Loucy (cell line): ENCODE measurements around the gene RBM44.

Experiments used
- H2AFZ ChIP-seq: fragments of 200-600 bp; sonication (generic); 2 replicates; pipeline ENCODE4 v1.6.0; 2016; ENCODE audit warnings: antibody characterized with exemption, mild to moderate bottlenecking, low read length, moderate library complexity
- H3F3A ChIP-seq: fragments of 200-600 bp; 2 replicates; pipeline ENCODE4 v1.6.0; 2016; ENCODE audit warnings: antibody characterized with exemption, low read depth, mild to moderate bottlenecking
- H3K27me3 ChIP-seq: fragments of 200-600 bp; sonication (generic); 2 replicates; pipeline ENCODE4 v1.6.1; 2014; ENCODE audit warnings: low read length, mild to moderate bottlenecking; ENCODE audit not compliant: insufficient read depth, poor library complexity, severe bottlenecking
- H3K36me3 ChIP-seq: fragments of 200-600 bp; sonication (generic); 2 replicates; pipeline ENCODE4 v1.6.1; 2016; ENCODE audit warnings: low read length; ENCODE audit not compliant: insufficient read depth
- H3K4me1 ChIP-seq: fragments of 200-600 bp; sonication (generic); 2 replicates; pipeline ENCODE4 v1.5.1; 2014; ENCODE audit warnings: low read length, mild to moderate bottlenecking; ENCODE audit not compliant: insufficient read depth, poor library complexity, severe bottlenecking
- H3K4me2 ChIP-seq: fragments of 200-600 bp; sonication (generic); 2 replicates; pipeline ENCODE4 v1.6.0; 2014; ENCODE audit warnings: antibody characterized with exemption, low read length, low read depth, mild to moderate bottlenecking; ENCODE audit not compliant: poor library complexity, severe bottlenecking
- H3K4me3 ChIP-seq: fragments of 200-600 bp; sonication (generic); 2 replicates; pipeline ENCODE4 v1.5.1; 2014; ENCODE audit warnings: low read length, mild to moderate bottlenecking, mixed read lengths; ENCODE audit not compliant: poor library complexity, severe bottlenecking
- H3K79me2 ChIP-seq: fragments of 200-600 bp; sonication (generic); 2 replicates; pipeline ENCODE4 v1.6.1; 2014; ENCODE audit warnings: low read length; ENCODE audit not compliant: insufficient read depth
- H3K9ac ChIP-seq: fragments of 200-600 bp; sonication (generic); 2 replicates; pipeline ENCODE4 v1.6.0; 2014; ENCODE audit warnings: mild to moderate bottlenecking, low read depth, low read length, moderate library complexity; ENCODE audit not compliant: poor library complexity, severe bottlenecking
- H3K9me2 ChIP-seq: fragments of 200-600 bp; sonication (generic); replicated peaks from 2 replicates; pipeline ENCODE4 v1.6.1; 2016; ENCODE audit warnings: low read depth, low read length, mixed read lengths
- H3K9me3 ChIP-seq: fragments of 200-600 bp; sonication (generic); 2 replicates; pipeline ENCODE4 v1.6.1; 2014; ENCODE audit warnings: mild to moderate bottlenecking, antibody characterized with exemption, low read length, low read depth; ENCODE audit not compliant: insufficient read depth
- H4K20me1 ChIP-seq: fragments of 200-600 bp; sonication (generic); 2 replicates; pipeline ENCODE4 v1.6.0; 2014; ENCODE audit warnings: antibody characterized with exemption, low read length, mild to moderate bottlenecking; ENCODE audit not compliant: insufficient read depth, poor library complexity, severe bottlenecking
- EZH2phosphoT487 ChIP-seq: fragments of 200-600 bp; IDR thresholded peaks from 2 replicates; pipeline ENCODE4 v1.6.1; 2018; ENCODE audit warnings: antibody characterized with exemption, mild to moderate bottlenecking, moderate library complexity, borderline replicate concordance
- TF ChIP-seq, protein P1 (sequence below): fragments of 200-600 bp; sonication (generic); conservative IDR thresholded peaks from 2 replicates; pipeline ENCODE4 v1.5.1; 2014; ENCODE audit warnings: mild to moderate bottlenecking, antibody characterized with exemption, low read length

RBM44 gene

DNA sequence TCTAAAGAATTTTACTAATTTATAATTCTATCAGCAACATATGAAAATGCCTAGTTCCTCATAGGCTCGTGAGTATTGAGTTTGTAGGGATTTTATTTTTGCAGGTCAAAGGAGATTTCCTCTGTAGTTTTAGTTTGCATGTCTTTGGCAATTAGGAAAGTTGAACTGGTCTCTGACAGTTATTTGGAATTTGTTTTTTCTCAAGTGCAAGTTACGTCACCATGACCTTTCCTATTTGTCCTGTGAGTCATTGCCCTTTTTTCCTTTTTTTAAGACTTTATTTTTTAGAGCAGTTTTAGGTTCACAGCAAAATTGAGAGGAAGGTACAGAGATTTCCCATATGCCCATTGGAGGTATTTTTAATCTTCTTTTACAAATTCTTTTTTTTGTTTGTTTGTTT is 89.8 kb downstream of the RBM44 start:
- Histone ChIP-seq H3K4me2 (no peak overlapping the region), H2AFZ (no peak overlapping the region)
- TF ChIP-seq EZH2phosphoT487: no peak
- TF ChIP-seq, protein P1, sequence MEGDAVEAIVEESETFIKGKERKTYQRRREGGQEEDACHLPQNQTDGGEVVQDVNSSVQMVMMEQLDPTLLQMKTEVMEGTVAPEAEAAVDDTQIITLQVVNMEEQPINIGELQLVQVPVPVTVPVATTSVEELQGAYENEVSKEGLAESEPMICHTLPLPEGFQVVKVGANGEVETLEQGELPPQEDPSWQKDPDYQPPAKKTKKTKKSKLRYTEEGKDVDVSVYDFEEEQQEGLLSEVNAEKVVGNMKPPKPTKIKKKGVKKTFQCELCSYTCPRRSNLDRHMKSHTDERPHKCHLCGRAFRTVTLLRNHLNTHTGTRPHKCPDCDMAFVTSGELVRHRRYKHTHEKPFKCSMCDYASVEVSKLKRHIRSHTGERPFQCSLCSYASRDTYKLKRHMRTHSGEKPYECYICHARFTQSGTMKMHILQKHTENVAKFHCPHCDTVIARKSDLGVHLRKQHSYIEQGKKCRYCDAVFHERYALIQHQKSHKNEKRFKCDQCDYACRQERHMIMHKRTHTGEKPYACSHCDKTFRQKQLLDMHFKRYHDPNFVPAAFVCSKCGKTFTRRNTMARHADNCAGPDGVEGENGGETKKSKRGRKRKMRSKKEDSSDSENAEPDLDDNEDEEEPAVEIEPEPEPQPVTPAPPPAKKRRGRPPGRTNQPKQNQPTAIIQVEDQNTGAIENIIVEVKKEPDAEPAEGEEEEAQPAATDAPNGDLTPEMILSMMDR: no peak

DNA sequence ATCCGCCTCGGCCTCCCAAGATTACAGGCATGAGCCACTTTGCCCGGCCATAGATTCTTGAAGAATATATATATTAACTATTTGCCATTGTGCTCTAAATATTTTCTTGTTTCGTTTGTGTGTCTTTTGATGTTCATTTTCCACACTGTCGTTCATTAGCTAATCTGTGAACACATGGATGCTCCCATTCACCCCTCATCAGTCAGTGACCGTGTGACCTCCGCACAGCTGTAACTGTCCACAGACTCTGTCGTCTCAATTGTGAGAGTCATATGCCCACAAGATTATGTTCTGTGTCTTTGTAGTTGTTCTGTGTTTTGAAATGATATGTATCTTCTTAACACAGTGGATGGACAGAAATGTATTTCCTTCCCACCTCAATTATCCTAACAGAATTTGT is 90.4 kb downstream of the RBM44 start:
- Histone ChIP-seq H4K20me1 (no peaks in the 10 kb centered on the region), H3K9me2 (no peaks in the 10 kb centered on the region), H3K9me3 (no peaks in the 10 kb centered on the region), H2AFZ (no peak overlapping the region), H3K4me1 (peaks cover 18% of the 10 kb centered on the region), H3K4me3 (no peak overlapping the region), H3F3A (no peaks in the 10 kb centered on the region; the same call in 1 of the 2 replicates), H3K36me3 (no peaks in the 10 kb centered on the region), H3K9ac (no peak overlapping the region), H3K79me2 (no peaks in the 10 kb centered on the region), H3K4me2 (no peak overlapping the region), H3K27me3 (no peaks in the 10 kb centered on the region)
- no peak for TF ChIP-seq EZH2phosphoT487
- TF ChIP-seq, protein P1: no peak

More for the DNA sequence above, 89.8 kb downstream of the RBM44 start:
- no peak overlapping the region for H3K9ac ChIP-seq
- no peak overlapping the region for H3K4me3 ChIP-seq
- no peaks in the 10 kb centered on the region for H3K36me3 ChIP-seq
- no peaks in the 10 kb centered on the region for H3K79me2 ChIP-seq
- no peaks in the 10 kb centered on the region for H3K9me3 ChIP-seq
- H3K4me1 ChIP-seq: peaks cover 17% of the 10 kb centered on the region
- no peaks in the 10 kb centered on the region; the same call in 1 of the 2 replicates for H3F3A ChIP-seq
- no peaks in the 10 kb centered on the region for H3K9me2 ChIP-seq
- H3K27me3 ChIP-seq: no peaks in the 10 kb centered on the region
- H4K20me1 ChIP-seq: no peaks in the 10 kb centered on the region

DNA sequence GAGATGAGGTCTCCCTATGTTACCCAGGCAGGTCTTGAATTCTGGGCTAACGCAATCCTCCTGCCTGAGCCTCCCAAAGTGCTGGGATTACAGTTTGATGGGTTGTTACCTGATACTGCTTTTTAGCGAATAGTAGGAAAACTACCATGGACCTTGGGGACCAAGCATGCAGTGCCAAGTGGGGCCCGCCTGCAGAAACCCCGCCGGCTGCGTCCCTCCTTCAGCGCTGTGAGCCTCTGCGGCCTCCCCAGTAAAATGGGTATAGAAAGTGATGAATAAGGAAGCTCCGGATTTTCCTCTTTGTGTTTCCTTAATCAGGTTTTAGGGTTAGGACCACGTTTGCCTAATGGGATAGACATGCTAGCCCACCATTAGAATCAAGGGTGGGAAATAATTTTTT is 91.2 kb downstream of the RBM44 start:
- peaks cover 18% of the 10 kb centered on the region for H3K4me1 ChIP-seq
- H3K79me2 ChIP-seq: no peaks in the 10 kb centered on the region
- no peak overlapping the region for H3K9ac ChIP-seq
- no peaks in the 10 kb centered on the region for H3K27me3 ChIP-seq
- TF ChIP-seq EZH2phosphoT487: no peak
- TF ChIP-seq, protein P1: no peak
- no peaks in the 10 kb centered on the region; the same call in 1 of the 2 replicates for H3F3A ChIP-seq
- H3K4me2 ChIP-seq: no peak overlapping the region
- H3K9me3 ChIP-seq: no peaks in the 10 kb centered on the region
- H4K20me1 ChIP-seq: no peaks in the 10 kb centered on the region
- no peak overlapping the region for H2AFZ ChIP-seq
- H3K4me3 ChIP-seq: no peak overlapping the region
- H3K36me3 ChIP-seq: no peaks in the 10 kb centered on the region
- no peaks in the 10 kb centered on the region for H3K9me2 ChIP-seq
